ENCODE results near the gene TBCE.

The TBCE gene

GRCh38 chr1:235367000-235367908 lies at the start of gene TBCE:
TSS of gene TBCE (plus strand) at chr1:235367427. CDS start at chr1:235380050, 12,623 bp downstream.
- peak; percentile 96 for DNase-seq (ENCODE audit: low spot score)

GRCh38 chr1:235319255-235319654 lies 48.0 kb upstream of the TBCE start:
- DNase-seq (ENCODE audit: low spot score): no peak

GRCh38 chr1:235320521-235321179 lies 46.6 kb upstream of the TBCE start:
- no peak for DNase-seq (ENCODE audit: low spot score)

- no peak for DNase-seq (ENCODE audit: low spot score)
Measured at GRCh38 chr1:235324296-235324695, 42.9 kb upstream of the TBCE start.

GRCh38 chr1:235325139-235325538 lies 42.1 kb upstream of the TBCE start:
- DNase-seq (ENCODE audit: low spot score): no peak

GRCh38 chr1:235325854-235326253 lies 41.4 kb upstream of the TBCE start:
- DNase-seq (ENCODE audit: low spot score): no peak

- DNase-seq (ENCODE audit: low spot score): peak; percentile 64
Measured at GRCh38 chr1:235326719-235327558, 40.3 kb upstream of the TBCE start.

- DNase-seq (ENCODE audit: low spot score): peak; percentile 90
Measured at GRCh38 chr1:235327559-235328270, 39.5 kb upstream of the TBCE start, which contains the start of gene ARID4B. TSS of gene ARID4B (minus strand) at chr1:235328179. CDS start at chr1:235326919, 1,260 bp downstream.

- peak; percentile 99 for DNase-seq (ENCODE audit: low spot score)
Measured at GRCh38 chr1:235328271-235329138, 38.7 kb upstream of the TBCE start, which contains the start of gene GGPS1. TSS of gene GGPS1 (plus strand) at chr1:235328570. CDS start at chr1:235335265, 6,695 bp downstream.

- peak; percentile 72 for DNase-seq (ENCODE audit: low spot score)
Measured at GRCh38 chr1:235329139-235329902, 37.9 kb upstream of the TBCE start.

GRCh38 chr1:235330918-235331285 lies 36.3 kb upstream of the TBCE start:
- no peak for DNase-seq (ENCODE audit: low spot score)

GRCh38 chr1:235331401-235331800 lies 35.8 kb upstream of the TBCE start:
- DNase-seq (ENCODE audit: low spot score): no peak

- no peak for DNase-seq (ENCODE audit: low spot score)
Measured at GRCh38 chr1:235336903-235337302, 30.3 kb upstream of the TBCE start.

GRCh38 chr1:235339746-235340145 lies 27.5 kb upstream of the TBCE start:
- DNase-seq (ENCODE audit: low spot score): no peak

GRCh38 chr1:235341334-235341733 lies 25.9 kb upstream of the TBCE start:
- no peak for DNase-seq (ENCODE audit: low spot score)

GRCh38 chr1:235342039-235342438 lies 25.2 kb upstream of the TBCE start:
- no peak for DNase-seq (ENCODE audit: low spot score)

- DNase-seq (ENCODE audit: low spot score): no peak
Measured at GRCh38 chr1:235342471-235342870, 24.8 kb upstream of the TBCE start.

- DNase-seq (ENCODE audit: low spot score): no peak
Measured at GRCh38 chr1:235343726-235344125, 23.5 kb upstream of the TBCE start.

GRCh38 chr1:235351441-235351840 lies 15.8 kb upstream of the TBCE start:
- no peak for DNase-seq (ENCODE audit: low spot score)

GRCh38 chr1:235351898-235352297 lies 15.3 kb upstream of the TBCE start:
- DNase-seq (ENCODE audit: low spot score): no peak

All from ecto neural progenitor cell (in vitro differentiated cells).